Activated gamma-delta T cell (primary cell): ENCODE measurements around the gene KCNIP3.
"Not testable (repeated sequence)": the region's sequence is repeated elsewhere in the genome, so short reads cannot be mapped to it uniquely, and the experiment has no call there.

Source experiments
- DNase-seq: peaks from one replicate; lab custom pipeline; 2025; lab: John Stamatoyannopoulos, UW

The KCNIP3 gene

GRCh38 chr2:95346738-95347671 is 49.9 kb downstream of the KCNIP3 start:
- DNase-seq: no peak

GRCh38 chr2:95347681-95348608 is 50.8 kb downstream of the KCNIP3 start:
- no peak for DNase-seq

- no peak for DNase-seq
Measured at GRCh38 chr2:95348609-95349567, 51.7 kb downstream of the KCNIP3 start.

- no peak for DNase-seq
Measured at GRCh38 chr2:95349568-95350322, 52.6 kb downstream of the KCNIP3 start.

- DNase-seq: no peak
Measured at GRCh38 chr2:95350368-95350767, 53.2 kb downstream of the KCNIP3 start.

- DNase-seq: no peak
Measured at GRCh38 chr2:95350774-95351597, 53.8 kb downstream of the KCNIP3 start.

- no peak for DNase-seq
Measured at GRCh38 chr2:95351598-95351915, 54.4 kb downstream of the KCNIP3 start.

- DNase-seq: no peak
Measured at GRCh38 chr2:95352310-95353054, 55.3 kb downstream of the KCNIP3 start.

GRCh38 chr2:95353055-95353575 is 56.0 kb downstream of the KCNIP3 start:
- no peak for DNase-seq

GRCh38 chr2:95353613-95354468 is 56.7 kb downstream of the KCNIP3 start:
- DNase-seq: no peak

GRCh38 chr2:95354469-95354901 is 57.3 kb downstream of the KCNIP3 start:
- no peak for DNase-seq

GRCh38 chr2:95354925-95355324 is 57.8 kb downstream of the KCNIP3 start:
- no peak for DNase-seq

- not testable (repeated sequence) for DNase-seq
Measured at GRCh38 chr2:95355486-95355885, 58.3 kb downstream of the KCNIP3 start.

- no peak for DNase-seq
Measured at GRCh38 chr2:95356821-95357700, 59.9 kb downstream of the KCNIP3 start.

GRCh38 chr2:95357717-95358280 is 60.7 kb downstream of the KCNIP3 start:
- no peak for DNase-seq

- no peak for DNase-seq
Measured at GRCh38 chr2:95359031-95359430, 61.9 kb downstream of the KCNIP3 start.

GRCh38 chr2:95359501-95359930 is 62.4 kb downstream of the KCNIP3 start:
- DNase-seq: no peak
